NCI-H2196 (cell line): Measurements from ENCODE around the gene KCNC4.

Experiments
- DNase-seq: peaks from one replicate; lab custom pipeline; 2025; ENCODE audit not compliant: unreplicated experiment; lab: John Stamatoyannopoulos, UW

Gene KCNC4

GRCh38 chr1:110188035-110188618 is 22.0 kb upstream of the KCNC4 start:
- DNase-seq = no peak

- no peak for DNase-seq
Measured at GRCh38 chr1:110189181-110189580, 20.9 kb upstream of the KCNC4 start.

GRCh38 chr1:110190282-110190929 is 19.7 kb upstream of the KCNC4 start:
- DNase-seq = peak; percentile 83

GRCh38 chr1:110192541-110192940 is 17.6 kb upstream of the KCNC4 start:
- DNase-seq = no peak

- no peak for DNase-seq
Measured at GRCh38 chr1:110195196-110195595, 14.9 kb upstream of the KCNC4 start.

GRCh38 chr1:110196917-110197765 is 13.0 kb upstream of the KCNC4 start:
- peak; percentile 67 for DNase-seq

- no peak for DNase-seq
Measured at GRCh38 chr1:110197905-110198629, 12.0 kb upstream of the KCNC4 start.

GRCh38 chr1:110198746-110199145 is 11.4 kb upstream of the KCNC4 start:
- no peak for DNase-seq

GRCh38 chr1:110200190-110200589 is 9.9 kb upstream of the KCNC4 start:
- DNase-seq = no peak

- no peak for DNase-seq
Measured at GRCh38 chr1:110200666-110201065, 9.4 kb upstream of the KCNC4 start.

GRCh38 chr1:110201157-110201825 is 8.8 kb upstream of the KCNC4 start:
- no peak for DNase-seq

- DNase-seq = peak; percentile 87
Measured at GRCh38 chr1:110203021-110203661, 7.0 kb upstream of the KCNC4 start.

GRCh38 chr1:110205156-110205555 is 5.0 kb upstream of the KCNC4 start:
- peak; percentile 43 for DNase-seq

- no peak for DNase-seq
Measured at GRCh38 chr1:110205591-110206155, 4.4 kb upstream of the KCNC4 start.

GRCh38 chr1:110206261-110206920 is 3.7 kb upstream of the KCNC4 start:
- no peak for DNase-seq

- peak; percentile 74 for DNase-seq
Measured at GRCh38 chr1:110207831-110208230, 2.3 kb upstream of the KCNC4 start.

GRCh38 chr1:110208916-110209645 is 1.0 kb upstream of the KCNC4 start:
- no peak for DNase-seq

- DNase-seq = no peak
Measured at GRCh38 chr1:110210604-110211495, 736 bp downstream of the KCNC4 start.
